ENCODE data around the gene ASAP2. TPM values are rescaled to one million over a fixed set of nuclear protein-coding genes. Genes with fewer than 3 reads are reported as not detected.

Gene ASAP2
- total RNA-seq, 1 donor from 2014 or later, result 0.23 TPM

DNA sequence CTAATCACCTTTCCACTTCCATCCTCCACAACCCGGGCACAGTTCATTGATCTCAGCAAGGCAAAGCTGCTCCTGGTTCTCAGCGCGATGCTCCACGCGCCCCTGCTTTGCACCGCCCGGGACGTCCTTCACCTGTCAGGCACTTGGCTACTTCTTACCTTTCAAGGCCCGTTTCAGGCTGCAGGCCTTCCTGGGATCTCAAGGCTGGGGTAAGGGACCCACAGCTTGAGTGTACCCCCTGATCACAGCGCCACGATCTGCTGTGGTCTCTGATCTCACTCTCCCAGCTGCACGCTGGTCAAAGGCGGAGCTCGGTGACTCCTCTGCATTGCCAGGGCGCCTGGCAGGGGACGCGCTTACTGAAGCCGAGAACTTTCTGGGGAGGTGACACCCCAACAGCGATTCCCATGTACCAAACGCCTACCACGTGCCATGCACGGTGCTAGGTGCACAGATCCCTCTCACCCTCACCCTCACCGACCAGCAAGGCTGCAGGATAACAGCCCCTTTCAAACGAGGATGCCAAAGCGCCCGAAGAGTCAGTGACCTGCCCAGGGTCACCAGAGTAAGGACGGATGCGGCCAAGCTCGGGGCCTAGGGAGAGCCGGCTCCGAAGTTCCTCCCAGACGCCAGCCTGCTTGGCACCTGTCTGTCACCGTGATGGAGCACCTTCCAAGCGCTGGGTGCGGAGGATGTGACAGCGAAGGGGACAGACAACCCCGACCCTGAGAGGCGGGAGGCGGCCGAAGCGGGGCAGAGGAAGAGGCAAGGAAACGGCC is 215.9 kb downstream of the ASAP2 start:
- intact Hi-C loops (cut with micrococcal nuclease), result loop anchor here (1.0 to 5.0 kb wide), 8 partner anchors 52 to 1026 kb away; partner anchors contain the start of genes ADAM17, ASAP2, GRHL1 and IAH1

DNA sequence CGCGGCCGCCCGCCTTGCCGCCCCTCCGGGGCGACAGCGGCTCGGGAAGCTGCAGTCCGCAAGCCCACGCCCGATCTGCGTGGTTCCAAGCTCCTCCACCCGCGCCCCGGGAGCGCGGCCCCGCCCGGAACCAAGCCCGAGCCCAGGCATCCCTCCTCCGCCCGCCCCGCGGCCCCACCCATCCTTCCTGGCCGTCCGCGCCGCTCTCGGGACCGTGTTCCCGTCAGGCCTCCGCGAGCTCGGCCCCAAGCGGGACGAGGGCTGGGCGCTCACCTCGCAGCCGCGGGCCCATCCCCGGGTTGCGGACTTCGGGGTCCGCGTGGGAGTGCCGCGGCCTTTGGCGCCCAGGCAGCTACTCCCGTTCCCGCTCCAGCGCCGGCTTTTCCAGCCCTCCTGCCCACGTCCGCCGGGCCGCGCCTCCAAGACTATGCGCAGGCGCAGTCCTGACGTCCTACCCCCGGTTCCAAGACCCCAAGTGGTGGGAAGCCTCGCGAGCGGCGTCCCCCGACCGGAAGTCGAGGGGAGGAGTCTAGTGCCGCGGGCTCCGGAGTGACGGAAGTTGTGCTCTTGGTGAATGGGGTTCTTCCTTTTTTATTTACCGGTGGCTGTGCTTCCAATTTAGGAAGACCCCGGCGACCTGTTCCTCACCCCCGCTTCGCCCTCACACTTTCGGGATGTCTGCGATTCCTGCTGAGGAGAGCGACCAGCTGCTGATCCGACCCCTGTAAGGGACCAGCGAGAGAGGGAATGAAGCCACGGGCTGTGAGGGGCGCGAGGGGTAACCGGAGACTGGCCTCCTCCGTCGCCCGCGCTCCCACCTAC is 216.7 kb downstream of the ASAP2 start, which contains the start of the genes CPSF3 and ITGB1BP1:
CPSF3 (plus strand) TSS at position 555 of the 822 bp plus-strand sequence; CDS start at position 675, 120 bp downstream.
ITGB1BP1 (minus strand) TSS at position 429 of the 822 bp plus-strand sequence. CDS start 4,831 bp downstream, outside the sequence.
- intact Hi-C loops (cut with micrococcal nuclease), result loop anchor here (1.0 to 5.0 kb wide), 8 partner anchors 51 to 1025 kb away; partner anchors contain the start of genes ADAM17, ASAP2, GRHL1 and IAH1

DNA sequence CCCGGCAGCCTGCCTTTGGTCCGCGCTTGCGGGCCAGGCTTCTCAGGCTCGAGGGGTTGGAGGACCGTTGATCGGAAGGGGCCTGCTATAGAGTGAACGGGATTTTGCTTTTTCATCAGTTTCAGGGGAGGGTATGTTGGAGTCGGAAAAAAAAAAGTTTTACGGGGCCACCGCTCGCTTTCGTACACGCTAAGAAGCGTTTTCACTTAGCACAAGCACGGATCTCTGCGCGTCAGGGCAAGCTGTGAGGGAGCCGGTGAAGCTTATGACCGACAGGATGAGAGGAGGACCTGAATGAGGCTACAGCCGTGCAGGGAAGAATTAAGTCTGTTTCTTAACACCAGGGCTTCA is 217.3 kb downstream of the ASAP2 start:
- intact Hi-C loops (cut with micrococcal nuclease), result loop anchor here (1.0 to 5.0 kb wide), 8 partner anchors 50 to 1025 kb away; partner anchors contain the start of genes ADAM17, ASAP2, GRHL1 and IAH1

DNA sequence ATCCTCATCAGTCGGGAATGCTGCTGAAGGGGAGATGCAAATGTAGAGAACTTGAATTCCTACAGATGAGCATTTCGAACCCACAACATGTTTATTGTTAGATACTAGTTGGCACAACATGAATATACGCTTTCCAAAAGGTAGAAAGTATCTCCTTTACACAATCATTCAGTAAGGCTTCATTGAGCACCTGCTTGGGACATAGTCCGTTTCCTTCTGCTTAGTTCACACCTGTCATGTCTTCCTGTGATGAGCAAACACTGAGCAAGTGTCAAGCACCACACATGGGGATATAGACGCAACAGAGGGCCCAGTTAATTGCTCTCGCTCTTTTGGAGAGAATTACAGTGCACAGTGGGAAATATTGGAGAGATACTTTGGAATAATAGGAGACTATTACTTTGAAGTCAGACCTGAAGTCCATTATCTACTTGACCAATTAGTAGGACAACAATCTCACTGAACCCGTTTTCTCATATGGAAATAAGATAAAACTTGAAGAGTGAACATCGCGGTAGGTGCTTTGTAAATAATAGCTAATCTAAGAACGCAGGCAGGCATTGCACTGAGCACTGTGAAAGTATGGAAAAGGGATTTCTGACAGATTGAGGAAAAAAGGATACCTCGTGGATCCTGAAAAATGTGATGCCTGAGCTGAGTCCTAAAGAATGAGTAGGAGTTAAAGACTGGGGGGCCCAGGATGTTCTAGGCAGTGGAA is 218.0 kb downstream of the ASAP2 start:
- intact Hi-C loops (cut with micrococcal nuclease), result loop anchor here (5.0 kb wide), 1 partner anchor 217 kb away; the partner anchor contains the start of gene ASAP2

DNA sequence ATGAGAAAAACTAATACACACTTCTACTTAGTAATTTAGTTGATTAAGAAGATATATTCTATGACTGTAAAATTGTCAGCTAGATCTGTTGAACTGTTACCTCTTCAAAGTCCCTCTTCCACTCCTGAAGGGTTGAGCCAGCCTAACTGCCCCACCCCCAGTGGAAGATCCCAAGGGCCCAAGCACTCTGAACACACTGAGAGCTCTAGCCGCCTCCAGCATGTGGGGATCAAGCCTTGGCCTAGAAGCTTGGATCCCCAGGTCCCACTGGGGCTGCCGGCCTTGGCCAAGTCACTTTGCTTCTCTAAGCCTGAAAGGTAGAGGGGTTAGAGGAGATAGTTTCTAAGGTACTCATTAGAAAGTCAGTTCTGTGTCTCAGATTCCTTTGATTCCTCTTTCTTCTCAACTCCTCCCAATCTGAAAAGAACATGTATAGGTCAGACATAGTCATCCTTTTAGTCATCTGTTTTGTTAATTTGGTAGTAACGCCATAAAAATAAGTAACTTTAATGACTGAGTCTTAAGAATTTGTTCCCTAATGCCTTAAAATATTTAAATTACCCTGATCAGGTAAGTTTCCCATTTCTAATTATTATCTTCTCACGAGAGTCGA is 222.5 kb downstream of the ASAP2 start:
- intact Hi-C loops (cut with micrococcal nuclease), result no loop called here

DNA sequence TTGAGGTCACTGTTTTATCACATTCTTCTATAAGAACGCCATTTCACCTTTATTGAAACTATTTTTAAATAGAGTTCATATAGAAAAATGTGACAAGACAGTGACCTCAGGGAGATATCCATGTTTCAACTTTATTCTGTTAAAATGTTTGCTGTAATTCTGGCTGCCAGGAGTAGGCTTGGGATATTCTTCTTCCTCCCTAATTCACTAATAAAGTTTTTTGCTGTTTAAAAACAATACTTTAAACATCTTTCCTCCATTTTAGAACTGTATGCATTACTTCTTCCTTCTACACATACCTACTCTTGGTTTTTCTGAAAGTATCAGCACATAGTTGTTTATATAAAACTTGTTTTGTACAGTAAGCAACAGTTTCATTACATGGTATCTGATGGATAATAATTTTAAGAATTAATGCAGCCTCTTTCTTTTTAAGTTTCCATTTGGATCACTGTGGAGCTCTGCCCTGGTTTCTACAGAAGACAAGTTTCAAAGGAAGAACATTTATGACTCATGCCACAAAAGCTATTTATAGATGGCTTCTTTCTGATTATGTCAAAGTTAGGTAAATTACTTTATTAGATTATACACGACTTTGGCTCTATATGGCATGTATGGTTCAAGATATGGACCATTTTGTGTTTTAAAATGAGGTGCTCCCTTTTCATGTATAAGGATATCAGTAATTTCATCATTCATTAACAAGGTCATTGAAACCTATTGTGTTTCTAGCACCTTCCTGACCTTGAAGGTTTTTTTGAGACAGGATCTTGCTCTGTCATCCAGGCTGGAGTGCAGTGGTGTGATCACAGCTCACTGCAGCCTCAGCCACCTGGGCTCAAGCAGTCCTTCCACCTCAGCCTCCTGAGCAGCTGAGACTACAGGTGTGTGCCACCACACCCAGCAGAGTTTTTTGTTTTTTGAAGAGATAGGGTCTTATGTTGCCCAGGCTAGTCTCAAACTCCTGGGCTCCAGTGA is 224.0 kb downstream of the ASAP2 start:
- intact Hi-C loops (cut with micrococcal nuclease), result no loop called here

DNA sequence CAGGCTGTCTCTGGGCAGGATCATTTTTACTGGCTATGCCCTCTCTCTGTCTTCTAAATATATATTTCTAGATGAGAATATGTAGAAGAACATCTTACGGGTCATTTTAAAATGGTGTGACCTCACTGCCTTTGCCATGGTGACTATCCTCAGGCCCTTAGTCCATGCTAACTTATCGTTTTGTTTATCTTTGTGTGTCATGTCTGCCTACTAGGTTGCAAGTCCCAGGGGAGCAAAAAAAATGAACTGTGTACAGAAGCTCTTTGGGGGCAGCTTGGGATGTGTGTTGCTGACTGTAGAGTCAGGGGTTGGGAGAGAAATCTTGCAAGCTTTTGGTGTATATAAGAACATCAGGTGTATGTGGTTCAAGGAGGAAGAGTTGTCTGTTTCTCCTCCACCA is 227.9 kb downstream of the ASAP2 start:
- intact Hi-C loops (cut with micrococcal nuclease), result no loop called here

DNA sequence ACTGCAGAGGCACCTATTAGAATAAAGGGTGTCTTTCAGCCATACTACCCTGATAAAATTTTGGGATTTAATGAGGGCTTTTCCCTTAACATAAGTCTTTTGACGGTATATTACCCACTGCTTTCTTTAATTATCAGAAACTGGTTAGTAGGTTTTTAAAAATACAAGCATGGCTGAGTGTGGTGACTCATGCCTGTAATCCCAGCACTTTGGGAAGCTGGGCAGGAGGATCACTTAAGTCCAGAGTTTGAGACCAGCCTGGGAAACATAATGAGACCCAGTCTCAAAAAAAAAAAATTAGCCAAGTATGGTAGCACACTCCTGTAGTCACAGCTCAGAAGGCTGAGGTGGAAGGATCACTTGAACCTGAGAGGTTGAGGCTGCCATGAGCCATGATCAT is 232.9 kb downstream of the ASAP2 start:
- intact Hi-C loops (cut with micrococcal nuclease), result no loop called here

DNA sequence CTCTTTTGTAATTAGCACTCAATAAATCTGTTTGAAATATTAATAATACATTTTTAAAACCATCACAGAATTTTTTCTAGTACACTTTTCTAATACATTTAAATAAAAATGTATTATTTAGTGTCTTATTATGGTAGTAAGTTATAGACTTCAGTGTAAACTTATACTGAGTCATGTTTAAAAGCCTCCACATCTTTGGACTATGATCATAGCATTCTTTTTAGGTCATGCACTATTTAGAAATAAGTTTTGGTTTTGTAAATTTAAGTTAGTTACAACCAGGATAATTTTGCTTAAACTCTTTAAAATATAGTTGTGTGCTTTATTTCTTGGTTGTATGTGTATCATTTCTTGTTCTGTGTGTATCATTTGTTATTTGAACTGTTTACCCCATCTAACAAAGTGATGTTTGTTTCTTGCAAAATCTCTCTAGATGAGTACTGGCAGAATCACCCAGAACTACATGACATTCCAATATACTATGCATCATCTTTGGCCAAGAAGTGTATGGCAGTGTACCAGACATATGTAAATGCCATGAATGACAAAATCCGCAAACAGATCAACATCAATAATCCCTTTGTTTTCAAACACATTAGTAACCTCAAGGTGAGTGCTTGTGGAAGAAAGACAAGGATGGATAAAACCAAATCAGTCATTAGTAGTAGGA is 233.6 kb downstream of the ASAP2 start:
- intact Hi-C loops (cut with micrococcal nuclease), result no loop called here

DNA sequence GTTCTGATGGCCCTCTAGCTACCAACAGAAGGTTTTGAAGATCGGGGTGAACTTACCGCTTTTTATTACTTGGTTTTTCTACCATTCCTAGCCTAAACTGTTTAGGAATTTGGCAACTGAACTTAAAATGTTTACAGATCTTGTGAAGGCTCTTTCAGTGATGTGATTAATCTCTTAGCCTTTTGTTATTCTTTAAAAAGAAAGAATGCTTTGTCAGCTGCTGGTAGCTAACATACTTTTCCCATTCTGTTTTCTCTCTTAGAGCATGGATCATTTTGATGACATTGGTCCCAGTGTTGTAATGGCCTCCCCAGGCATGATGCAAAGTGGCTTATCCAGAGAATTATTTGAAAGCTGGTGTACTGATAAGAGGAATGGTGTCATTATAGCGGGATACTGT is 234.9 kb downstream of the ASAP2 start:
- intact Hi-C loops (cut with micrococcal nuclease), result no loop called here

DNA sequence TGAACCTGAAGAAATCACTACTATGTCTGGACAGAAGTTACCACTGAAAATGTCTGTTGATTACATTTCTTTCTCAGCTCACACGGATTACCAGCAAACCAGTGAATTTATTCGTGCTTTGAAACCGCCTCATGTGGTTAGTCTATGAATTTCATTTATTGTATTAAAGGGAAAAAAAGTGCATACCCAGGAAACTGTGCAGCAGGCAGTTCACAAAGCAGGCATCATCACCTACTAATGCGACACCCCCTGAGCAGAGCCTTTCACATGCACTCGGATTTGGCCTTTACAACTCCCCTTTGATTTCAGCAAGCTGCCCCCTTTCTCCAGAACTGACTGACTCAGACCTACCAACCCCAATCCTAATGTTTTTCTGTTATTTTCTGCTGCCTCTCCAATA is 236.9 kb downstream of the ASAP2 start:
- intact Hi-C loops (cut with micrococcal nuclease), result no loop called here

DNA sequence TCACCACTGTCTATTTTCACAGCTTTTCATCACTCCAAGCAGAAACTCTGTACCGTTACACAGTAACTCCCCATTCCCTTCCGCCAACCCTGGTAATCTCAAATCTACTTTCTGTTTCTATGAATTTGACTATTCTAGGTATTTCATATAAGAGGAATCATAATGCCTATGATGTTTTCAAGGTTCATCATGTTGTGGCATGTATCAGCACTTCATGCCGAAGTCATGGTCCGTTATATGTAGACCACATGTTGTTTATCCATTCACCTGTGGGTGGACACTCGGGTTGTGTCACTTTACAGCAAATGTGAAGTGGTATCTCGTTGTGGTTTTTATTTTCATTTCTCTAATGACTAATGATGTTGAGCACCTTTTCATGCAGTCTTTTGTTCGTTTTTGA is 238.5 kb downstream of the ASAP2 start:
- intact Hi-C loops (cut with micrococcal nuclease), result no loop called here

DNA sequence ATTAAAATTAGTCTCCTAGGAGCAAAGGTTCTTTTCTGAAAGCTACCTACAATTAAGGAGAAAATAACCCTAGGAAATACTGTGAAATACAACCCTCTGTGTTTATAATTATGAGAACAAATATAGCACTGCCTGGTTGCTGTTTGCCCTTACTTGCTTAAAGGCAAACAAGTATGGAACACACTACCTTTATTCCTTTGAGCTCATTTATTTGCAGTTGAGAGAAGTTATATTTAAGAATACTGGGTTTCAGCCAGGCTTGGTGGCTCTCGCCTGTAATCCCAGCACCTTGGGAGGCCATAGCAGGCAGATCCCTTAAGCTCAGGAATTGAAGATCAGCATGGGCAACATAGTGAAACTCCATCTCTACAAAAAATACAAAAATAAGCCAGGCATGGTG is 244.6 kb downstream of the ASAP2 start:
- intact Hi-C loops (cut with micrococcal nuclease), result no loop called here

Other genes with a start within 250 kb of the ASAP2 start
- gene MBOAT2, start 203.1 kb upstream of the ASAP2 start, total RNA-seq, result 6.7 and 7.0 TPM in 2 replicates
- 129 and 134 TPM in 2 replicates for gene ITGB1BP1, start 216.7 kb downstream of the ASAP2 start, total RNA-seq
- 54.7 and 56.2 TPM in 2 replicates for gene CPSF3, start 216.8 kb downstream of the ASAP2 start, total RNA-seq